Measurements from ENCODE around the gene OSBPL5.

OSBPL5 gene

DNA sequence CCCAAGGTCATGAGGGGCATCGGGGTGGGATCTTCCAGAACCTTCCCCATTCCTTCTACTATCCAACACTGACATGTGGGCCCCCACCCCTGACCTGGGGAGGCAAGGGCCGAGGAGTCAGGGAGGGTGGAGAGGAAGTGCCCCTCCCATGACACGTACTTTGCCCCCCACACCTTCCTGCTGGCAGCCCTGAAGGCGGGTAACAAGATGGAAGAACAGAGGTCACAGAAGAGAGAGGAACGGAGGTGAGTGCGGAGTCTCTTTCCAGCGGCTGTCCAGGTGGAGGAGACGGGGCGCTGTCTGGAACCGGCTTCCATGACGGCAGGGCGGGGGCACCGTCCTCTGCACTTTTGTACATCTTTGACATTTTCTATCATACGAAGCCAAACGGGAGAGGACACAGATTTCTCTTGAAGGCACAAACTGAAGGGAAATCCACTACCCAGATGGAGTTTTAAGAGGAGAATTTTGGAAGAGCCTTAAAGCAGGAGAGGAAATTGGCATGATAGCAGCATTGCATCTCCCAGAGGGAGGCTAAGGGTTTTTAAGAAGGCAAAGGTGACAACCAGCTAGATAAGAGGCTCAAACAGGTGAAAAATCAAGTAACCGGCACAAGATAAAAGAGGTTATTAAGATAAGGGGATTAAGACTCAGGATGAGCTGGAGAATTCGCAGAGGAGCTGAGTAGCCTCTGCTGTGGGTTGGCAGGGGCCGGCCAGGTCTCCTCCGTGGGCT lies 16.7 kb downstream of the OSBPL5 start:
- no peak for DNase-seq

DNA sequence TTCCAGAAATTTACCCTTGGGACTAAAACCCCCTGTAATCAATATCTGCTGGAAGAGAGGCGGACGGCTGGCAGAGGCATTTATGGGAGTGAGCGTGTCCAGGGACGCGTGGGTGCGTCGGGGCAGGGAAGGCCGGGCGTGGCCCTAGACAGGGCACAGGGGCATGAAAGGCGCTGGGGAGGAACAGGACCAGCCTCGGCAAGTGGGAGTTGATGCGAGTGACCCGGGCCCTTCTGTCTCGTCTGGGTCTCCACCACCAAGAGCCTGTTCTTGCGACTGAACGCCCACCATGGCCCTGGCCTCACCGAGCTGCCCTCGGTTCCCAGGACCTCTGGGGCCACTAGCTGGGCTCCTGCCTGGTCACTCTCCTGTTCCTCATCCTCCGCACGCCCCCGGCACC lies 17.5 kb downstream of the OSBPL5 start:
- no peak for DNase-seq

DNA sequence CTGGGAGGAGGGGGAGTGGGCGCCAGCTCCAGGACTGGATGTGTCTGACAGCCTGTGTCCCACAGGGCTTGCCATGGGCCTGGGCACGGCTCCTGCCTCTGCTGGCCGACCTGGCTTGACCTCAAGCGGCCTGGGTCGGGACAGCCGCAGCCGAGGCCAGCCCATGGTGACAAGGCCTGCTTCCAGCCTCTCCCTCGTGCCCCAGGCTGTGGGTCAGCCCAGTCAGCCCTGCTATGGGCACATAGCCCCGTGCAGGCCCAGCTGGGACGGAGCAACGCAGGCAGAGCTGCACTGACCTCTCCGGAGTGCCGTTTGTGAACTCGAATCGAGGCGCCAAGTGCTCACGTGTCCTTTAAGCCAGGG lies 17.9 kb downstream of the OSBPL5 start:
- DNase-seq = no peak

DNA sequence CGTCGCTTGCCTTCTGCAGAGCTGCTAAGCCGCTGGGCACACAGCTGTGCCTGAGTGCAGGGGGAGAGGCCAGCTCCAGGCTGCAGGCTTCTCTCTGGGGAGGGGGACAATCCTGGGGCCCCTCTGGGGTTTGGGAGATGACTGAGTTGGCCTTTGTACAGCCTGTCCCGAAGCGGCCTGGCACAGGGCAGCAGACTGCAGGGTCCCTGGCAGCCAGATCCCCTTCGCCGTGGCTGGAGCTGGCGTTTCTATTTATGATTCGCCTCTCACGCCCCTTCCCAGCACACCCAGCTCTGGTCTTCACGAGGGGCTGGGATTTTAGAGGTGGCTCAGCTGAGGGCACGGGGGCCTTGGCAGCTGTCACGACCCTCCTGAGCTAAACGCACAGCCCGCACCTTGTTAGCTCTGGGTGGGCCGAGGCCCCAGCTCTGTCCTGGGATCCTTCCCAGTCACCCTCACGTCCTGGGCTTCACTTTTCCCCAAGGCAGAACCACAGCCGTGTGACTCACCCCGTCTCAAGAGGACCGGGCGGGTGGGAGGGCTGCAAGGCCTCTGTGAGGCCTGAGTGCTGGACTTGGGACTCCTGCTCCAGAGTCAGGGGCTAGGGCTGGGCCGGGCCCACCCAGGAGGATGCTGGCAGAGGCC lies 18.4 kb downstream of the OSBPL5 start:
- no peak for DNase-seq

DNA sequence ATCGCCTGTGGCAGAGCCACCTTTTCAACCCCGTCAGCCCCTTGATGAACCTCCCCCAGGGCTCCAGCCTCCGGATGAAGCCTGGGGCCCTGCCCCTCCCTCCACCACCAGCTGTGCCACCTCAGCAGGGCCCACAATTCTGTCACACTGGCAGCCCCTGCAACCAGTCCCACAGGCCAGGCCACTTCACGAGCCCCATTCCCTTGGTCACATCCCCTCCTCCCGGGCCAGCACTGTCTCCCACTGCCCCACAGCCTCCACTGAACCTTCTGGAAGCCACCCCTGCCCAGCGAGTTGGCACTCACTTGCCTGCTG lies 19.9 kb downstream of the OSBPL5 start:
- no peak for DNase-seq

DNA sequence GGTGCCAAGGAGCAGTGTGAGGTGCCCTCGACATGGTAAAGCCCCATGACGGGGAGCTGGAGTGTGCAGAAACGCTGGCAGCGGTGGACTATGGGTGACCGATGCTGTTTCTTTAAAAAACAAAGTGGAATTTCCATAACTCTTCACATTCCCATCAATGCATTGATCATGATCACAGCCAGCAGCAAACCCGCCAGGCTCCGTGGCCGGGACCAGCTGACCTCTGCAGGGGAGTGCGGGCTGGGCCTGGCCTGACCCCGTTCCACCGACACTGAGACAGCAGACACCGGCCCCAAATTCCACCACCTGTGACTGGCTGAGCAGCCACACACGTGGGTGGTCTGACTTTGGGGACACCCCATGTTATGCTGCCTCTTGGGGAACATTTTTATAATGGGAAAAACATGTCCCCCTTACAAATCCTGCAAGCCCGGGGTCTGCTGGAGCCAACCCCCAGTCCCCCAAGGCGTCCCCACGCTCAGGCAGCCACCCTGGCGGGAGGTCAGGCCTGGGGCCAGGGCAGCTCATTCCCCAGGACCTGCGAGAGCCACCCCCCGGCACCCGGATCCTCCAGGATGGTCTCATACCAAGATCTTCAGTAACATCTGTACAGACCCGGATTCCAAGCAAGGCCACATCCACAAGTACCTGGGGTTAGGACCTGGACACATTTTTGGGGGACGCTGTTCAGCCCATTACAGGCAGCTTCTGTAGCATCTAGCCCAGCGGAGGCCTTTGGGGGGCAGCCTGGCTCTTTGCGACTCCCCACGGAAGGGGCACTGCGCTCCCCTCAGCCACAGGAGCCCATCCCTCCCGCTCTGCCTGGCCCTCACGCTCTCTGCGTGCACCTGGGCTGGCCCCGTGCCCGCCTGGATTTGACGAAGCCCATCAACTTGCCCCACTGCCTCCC lies 20.6 kb downstream of the OSBPL5 start:
- no peak for DNase-seq

DNA sequence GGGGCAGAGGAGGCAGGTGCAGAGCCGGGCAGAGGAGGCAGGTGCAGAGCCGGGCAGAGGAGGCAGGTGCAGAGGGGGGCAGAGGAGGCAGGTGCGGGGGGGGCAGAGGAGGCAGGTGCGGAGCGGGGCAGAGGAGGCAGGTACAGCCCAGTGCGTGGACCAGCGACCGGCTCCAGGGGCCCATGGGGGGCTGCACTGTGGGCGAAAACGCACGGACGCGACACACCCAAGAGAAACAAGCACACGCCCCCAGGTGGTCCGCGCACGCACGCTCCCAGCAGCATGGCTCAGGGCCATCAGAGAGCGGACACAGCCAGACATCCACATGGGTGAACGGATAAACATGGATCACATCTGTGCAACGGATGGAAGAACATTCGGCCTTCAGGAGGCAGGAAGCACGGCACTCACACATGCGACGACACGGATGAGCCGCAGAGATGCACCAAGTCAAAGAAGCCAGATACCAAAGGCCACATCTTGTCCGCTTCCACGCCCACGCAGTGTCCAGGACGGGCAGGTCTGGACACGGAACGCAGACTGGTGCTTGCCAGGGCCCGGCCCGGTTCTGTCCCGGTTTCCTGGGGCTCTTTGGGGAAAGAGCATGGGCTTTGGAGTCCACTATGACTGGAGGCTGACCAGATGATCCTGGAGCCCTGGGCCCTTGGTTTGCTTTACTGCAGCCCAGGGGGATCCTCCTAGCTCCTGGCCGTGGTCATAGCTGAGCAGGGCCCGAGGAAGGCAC lies 21.8 kb downstream of the OSBPL5 start:
- no peak for DNase-seq

DNA sequence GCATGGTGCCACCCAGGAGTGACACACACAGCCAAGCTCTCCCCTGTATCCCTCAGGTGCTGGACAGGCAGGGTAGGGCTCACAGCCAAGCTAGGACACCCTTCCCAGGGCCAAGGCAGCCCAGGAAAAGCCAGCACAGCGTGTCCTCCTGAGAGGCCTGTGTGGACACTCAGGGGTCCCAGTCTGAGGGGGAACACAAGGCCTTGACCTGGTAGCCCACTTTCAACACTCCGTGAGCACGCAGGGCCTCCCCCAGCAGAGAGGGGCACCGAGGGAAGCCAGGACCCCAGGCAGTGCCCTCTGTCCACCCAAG lies 24.9 kb downstream of the OSBPL5 start:
- DNase-seq = no peak

DNA sequence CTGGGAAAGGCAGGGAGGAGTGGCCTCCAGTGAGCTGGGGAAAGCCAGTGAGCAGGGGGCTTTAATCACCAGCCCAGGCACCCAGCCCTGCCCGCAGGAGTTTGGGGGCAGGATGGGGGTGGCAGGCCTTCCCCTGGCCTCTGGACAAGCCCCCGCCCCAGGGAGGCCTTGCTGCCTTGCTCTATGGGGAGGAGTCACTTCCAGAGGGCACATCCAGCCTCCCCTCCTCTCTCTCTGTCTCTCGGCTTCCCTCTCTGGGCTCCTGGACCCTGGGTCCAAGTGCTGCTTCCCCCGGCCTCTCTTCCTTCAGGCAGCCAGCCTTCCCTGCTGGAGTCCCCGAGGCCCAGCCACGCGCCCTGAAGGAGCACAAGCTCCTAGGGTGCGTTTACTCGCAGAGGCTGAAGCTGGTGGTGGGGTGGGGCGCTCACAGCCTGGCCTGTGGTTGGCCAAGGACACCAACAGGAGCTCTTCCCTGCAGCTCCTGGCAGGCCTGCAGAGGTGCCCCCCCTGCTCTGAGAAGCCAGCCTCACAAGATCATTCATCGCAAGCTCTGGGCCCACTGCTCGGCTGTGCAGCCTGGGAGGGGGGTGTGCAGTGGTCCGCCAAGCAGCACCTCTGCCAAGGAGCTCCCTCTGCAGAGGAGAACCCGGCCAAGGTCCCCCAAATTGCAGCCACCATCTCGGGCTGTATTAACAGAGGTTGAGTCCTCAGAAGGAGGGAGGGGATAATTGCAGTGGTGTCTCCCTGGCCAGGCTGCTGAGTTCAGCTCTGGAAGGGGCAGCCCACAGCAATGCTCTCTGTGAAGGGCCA lies 25.4 kb downstream of the OSBPL5 start:
- no peak for DNase-seq

DNA sequence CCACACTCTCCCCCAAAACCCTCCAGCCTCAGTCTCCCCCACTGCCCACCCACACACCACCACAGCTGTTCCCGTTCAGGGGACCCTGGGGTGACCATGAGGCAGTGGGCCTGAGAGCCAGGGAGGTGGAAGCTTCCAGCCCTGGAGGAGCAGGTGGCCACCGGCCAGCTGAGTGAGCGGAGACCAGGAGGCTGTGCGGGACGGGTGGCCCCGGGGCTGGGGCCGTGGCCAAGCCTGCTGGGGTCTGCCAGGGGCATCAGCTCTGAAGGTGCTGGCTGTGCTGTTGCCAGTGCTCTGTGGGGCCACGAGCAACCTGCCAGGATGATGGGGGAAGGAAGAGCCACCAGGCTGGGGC lies 26.0 kb downstream of the OSBPL5 start:
- DNase-seq = no peak

DNA sequence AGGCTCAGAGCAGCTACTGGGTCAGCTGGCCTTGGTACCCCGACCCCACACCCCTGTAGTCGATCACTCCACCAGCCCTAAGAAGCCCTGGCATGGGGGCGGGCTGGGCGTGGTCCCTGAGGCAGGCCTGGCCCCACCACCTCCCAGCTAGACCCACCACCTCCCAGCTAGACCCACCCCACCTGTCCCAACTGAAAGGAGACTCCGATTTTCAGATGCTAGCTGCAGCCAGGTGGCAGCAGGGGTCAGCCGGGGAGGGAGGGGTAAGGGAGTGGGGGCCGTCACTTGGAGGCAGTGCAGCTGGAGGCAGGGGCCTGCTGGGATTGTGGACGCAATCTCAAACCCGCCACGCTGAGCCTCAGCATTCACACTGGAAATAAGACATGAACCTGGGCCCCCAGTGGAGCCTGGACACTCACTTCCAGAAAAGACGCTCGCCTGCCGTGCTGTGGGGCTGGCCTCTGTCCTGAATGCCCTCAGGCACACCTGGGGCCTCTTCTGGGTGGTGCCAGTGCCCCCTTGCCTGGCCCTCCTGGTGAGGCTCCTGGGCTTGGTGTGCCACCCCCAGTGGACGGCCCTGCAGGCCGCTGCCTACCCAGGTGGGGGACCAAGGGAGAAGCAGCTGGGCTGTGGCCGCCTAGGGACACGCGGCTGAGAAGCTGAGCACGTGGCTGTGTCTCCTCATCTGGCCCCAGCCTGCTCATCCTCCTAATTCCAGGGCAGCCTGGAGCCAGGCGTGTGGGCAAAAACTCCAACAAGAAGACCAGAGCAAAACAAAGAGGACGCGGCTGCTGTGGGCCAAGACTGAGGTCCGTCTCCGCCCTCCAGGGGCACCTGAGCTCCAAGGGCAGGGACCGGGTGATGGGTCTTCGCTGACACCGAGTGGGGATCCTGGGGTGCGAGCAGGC lies 26.7 kb downstream of the OSBPL5 start:
- DNase-seq = no peak

DNA sequence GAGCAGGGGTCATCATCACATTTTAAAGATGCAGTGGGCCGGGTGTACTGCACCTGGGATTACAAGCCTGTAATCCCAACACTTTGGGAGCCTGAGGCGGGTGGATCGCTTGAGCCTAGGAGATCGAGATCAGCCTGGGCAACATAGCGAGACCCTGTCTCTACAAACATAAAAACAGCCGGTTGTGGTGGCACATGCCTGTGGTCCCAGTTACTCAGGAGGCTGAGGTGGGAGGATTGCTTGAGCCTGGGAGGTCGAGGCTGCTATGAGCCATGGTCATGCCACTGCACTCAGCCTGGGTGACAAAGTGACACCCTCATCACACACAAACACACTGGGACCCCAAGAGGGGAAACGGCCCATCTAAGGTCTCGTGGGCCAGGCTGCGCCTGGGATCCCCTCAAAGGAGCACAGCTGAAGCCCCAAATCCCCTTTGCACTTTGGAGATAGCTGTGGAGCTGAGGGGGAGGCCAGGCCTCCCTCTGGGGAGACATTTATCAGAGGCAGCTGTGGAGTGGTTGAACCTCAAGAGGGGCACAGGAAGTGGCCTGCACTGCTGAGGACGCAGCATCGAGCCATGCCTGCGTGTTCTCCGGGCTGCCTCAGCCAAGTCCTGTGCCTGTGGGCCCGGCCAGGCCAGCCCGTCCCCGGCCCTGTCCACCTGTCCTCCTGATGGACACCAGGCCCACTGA lies 27.5 kb downstream of the OSBPL5 start:
- DNase-seq = no peak

DNA sequence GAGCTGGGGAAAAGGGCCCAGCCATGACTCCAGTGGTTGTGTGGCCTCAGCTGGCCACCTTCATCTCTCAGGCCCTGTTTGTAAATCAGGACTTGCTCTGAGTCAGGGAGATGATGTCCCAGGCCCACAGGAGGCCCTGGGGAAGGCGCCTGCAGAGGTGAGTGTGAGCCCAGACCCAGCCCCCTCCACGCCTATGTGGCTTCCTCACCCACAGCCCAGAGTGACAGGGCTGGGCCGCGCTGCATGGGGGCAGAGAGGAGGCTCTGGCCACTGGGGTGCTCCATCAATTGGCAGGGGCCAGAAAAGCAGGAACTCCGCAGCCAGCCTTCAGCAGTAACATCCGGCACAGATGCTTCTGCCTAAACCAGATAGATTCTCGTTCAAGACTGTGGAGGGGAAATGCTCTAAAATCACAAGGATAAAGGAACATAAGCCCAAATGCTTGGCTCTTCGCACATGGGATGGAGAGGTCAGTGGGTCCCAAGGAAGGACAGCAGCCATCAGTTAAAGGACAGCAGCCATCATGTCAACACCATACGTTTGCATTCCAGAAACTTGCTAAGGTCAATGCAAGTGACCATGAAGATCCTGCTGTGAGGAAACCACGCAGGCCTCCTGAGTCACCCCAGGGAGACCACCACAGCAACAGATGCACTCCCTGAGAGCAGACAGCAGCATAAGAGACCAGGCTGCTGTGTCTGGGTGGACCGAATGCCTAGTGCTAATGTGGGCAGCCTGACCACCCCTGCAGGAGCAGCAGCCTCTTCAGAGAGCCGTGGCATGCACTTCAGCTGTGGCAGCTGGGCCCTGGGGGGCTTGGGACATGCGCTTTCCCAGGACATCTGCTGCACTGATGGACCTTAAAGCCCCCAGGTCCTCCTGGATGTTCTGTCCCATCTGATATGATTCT lies 28.3 kb downstream of the OSBPL5 start:
- no peak for DNase-seq

DNA sequence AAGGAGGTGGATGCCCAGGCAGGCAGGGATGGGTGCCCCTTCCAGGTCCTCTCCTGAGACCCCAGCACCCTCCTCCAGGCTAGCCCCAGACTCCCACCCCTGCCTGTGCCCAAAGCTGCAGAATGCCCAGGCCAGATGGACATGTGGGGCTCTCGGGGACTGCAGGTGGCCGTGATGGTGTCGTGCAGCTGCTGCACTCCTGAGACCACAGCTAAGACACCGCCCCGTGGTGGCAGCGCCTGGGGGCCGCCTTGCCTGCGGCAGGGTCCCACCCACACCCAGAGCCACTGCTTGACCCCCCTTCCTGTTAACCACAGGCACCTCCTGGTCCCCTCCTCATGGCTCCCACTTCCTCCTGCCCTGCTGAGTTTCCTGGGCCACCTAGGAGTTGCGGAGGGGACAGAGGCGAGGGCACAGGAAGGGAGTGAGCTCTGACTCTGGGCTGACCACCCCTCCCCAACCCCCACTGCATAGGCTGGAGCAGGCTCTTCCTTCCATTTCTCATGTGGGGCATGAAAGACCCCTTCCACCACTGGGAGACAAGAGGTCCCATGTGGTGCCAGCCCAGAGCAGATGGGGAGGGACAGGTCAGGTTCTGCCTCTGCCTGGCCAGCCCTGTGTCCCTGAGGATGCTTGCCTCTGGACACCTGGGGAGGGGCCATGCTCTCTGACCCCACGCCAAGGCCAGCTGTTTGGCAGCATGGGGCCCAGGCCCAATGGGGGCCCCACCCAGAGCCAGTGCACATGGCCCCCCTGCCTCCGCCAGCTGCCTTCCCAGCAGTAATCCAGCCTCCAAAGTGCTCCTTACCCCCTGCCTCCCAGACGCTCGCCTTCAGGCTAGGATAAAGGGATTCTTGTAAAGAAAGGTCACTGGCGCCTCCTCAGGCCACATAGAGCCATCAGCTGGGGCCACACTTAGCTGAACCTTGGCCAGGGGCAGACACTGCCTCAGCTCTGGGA lies 29.3 kb downstream of the OSBPL5 start:
- DNase-seq = no peak

DNA sequence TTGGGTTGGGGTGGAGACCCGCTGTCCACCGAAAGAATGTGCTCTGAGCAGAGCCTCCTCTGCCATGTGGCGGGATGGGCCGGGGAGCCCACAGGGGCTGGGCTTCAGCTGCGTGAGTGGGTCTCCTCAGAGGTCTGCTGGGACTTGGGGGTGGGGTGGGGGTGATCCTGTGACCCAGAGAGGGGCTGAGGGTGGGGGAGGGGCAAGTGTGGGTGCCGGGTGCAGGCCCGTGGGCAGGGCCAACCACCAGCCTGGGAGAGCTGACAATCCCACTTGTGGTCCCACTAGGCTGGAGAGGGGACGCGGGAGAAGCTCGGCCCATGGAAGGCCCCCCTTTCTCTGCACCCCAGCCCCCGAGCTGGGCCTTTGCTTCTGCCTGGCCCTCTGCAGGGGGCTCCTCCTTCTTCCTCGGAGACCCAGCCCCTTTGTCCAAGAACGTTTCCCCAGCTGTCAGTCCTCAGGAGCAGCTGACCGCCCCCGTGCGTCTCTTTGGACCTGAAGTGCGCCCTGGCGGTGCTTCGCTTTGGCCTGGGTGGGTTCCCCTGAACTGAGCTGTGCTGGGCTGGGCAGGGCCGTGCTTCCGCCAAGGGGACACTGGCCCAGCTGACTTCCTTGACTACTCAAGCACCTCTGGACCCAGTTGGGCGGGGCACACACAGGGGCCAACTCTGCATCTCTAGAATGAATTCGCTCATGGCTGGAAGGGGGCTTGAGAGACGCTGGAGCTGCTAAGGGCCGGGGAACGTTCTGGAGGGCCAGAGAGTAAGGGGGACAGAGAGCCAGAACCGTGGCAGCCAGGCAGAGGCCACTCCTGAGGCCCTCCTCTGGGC lies 30.2 kb downstream of the OSBPL5 start:
- DNase-seq = no peak

DNA sequence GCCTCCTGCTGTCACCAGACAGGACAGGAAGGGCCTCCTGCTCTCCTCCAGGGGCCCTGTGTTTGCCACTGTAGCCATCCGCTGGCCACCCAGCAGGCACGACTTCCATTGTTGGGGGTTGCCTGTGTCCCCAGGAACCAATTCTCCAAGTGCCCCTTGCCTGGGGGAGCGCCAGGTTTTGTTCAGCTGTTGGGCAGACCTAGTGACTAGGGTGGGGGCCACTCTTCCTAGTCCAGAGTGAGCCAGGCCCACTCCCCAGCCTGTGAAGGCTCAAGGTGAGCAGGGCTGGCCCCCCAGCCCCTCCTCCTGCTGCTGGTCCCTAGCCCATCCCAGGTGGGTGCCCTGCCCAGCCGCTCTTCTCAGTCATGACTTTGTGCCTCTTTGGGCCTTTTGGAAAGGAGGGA lies 30.9 kb downstream of the OSBPL5 start:
- no peak for DNase-seq
